Measurements from ENCODE around the gene ACOT9.

- TF ChIP-seq CTCF (IDR thresholded peaks at IDR 0.05) (no peak), POLR2AphosphoS5 (IDR thresholded peaks at IDR 0.05) (no peak), EP300 (IDR thresholded peaks at IDR 0.05) (no peak), POLR2A (IDR thresholded peaks at IDR 0.05) (no peak)
These were observed 37.8 kb downstream of the ACOT9 start for GRCh38 chrX:23705235-23705634.
